OCI-LY7 (cell line): ENCODE measurements around the gene FAM76B. TPM values are rescaled to one million over a fixed set of nuclear protein-coding genes. Genes with fewer than 3 reads are reported as not detected.

Source experiments
- BruUV-seq: library from RNA; stranded (reverse); fragments of 400-500 nt; replicated peaks from 2 replicates; lab custom pipeline; 2021; lab: Mats Ljungman, UMichigan
- CTCF ChIA-PET: fragments of 300-600 bp; sonication (Branson Sonifier 250); formaldehyde crosslinking; loops from one replicate; lab custom pipeline; 2022; ENCODE audit warnings: antibody characterized with exemption; ENCODE audit not compliant: unreplicated experiment; lab: Charles Lee
- POLR2A ChIA-PET: fragments of 300-600 bp; sonication (Branson Sonifier 250); formaldehyde crosslinking; loops from one replicate; lab custom pipeline; 2022; ENCODE audit warnings: antibody characterized with exemption; lab: Charles Lee
- DNase-seq: peaks from one replicate; pipeline ENCODE4 v3.0.0-alpha.2; 2015; ENCODE audit warnings: low spot score
- H2AFZ ChIP-seq: fragments of 200-600 bp; sonication (generic), shearing (Covaris generic); 2 replicates; pipeline ENCODE4 v1.6.1; 2014; ENCODE audit warnings: mild to moderate bottlenecking, antibody characterized with exemption, low read length, moderate library complexity
- H3K27ac ChIP-seq: fragments of 200-600 bp; sonication (generic); 2 replicates; pipeline ENCODE4 v1.5.1; 2014; ENCODE audit warnings: mixed run types, low read depth, mild to moderate bottlenecking, moderate library complexity, low read length, inconsistent platforms; ENCODE audit not compliant: poor library complexity, severe bottlenecking
- H3K36me3 ChIP-seq: fragments of 200-600 bp; sonication (generic); 2 replicates; pipeline ENCODE4 v1.6.1; 2014; ENCODE audit warnings: mild to moderate bottlenecking, antibody characterized with exemption, low read length, moderate library complexity, mixed read lengths; ENCODE audit not compliant: insufficient read depth
- H3K4me1 ChIP-seq: fragments of 200-600 bp; sonication (generic); 2 replicates; pipeline ENCODE4 v1.5.1; 2014; ENCODE audit warnings: mild to moderate bottlenecking, low read length; ENCODE audit not compliant: insufficient read depth, poor library complexity, severe bottlenecking
- H3K4me2 ChIP-seq: fragments of 200-600 bp; sonication (generic); 2 replicates; pipeline ENCODE4 v1.6.1; 2014; ENCODE audit warnings: mild to moderate bottlenecking, low read length
- H3K4me3 ChIP-seq: fragments of 200-600 bp; sonication (generic); 2 replicates; pipeline ENCODE4 v1.5.1; 2014; ENCODE audit warnings: mild to moderate bottlenecking, low read depth, low read length; ENCODE audit not compliant: poor library complexity, severe bottlenecking
- H3K79me2 ChIP-seq: fragments of 200-600 bp; sonication (generic); 2 replicates; pipeline ENCODE4 v1.6.1; 2016; ENCODE audit warnings: low read depth, mild to moderate bottlenecking, low read length, moderate library complexity, mixed read lengths; ENCODE audit not compliant: insufficient read depth
- H3K9me2 ChIP-seq: fragments of 200-600 bp; sonication (generic); 2 replicates; pipeline ENCODE4 v1.6.1; 2016; ENCODE audit warnings: mild to moderate bottlenecking, low read length, mixed read lengths; ENCODE audit not compliant: insufficient read depth
- H3K9me3 ChIP-seq: fragments of 200-600 bp; sonication (generic); 2 replicates; pipeline ENCODE4 v1.6.1; 2014; ENCODE audit warnings: mild to moderate bottlenecking, mixed run types, low read length, mixed read lengths
- H4K20me1 ChIP-seq: fragments of 200-600 bp; sonication (generic); 2 replicates; pipeline ENCODE4 v1.6.1; 2014; ENCODE audit warnings: mild to moderate bottlenecking, antibody characterized with exemption, low read length, moderate library complexity, mixed read lengths; ENCODE audit not compliant: insufficient read depth
- CTCF ChIP-seq: fragments of 200-600 bp; sonication (generic); conservative IDR thresholded peaks from 2 replicates; pipeline ENCODE4 v1.5.1; 2014; ENCODE audit warnings: mild to moderate bottlenecking, antibody characterized with exemption, low read length, moderate library complexity, mixed read lengths
- EZH2phosphoT487 ChIP-seq: fragments of 200-600 bp; sonication (generic); IDR thresholded peaks from 2 replicates; pipeline ENCODE4 v1.6.1; 2018; ENCODE audit warnings: low read depth, borderline replicate concordance, mild to moderate bottlenecking, mixed run types, antibody characterized with exemption, low read length, moderate library complexity, mixed read lengths
- intact Hi-C: fragments of 100-400 bp; cut with micrococcal nuclease; formaldehyde crosslinking; loops from one replicate; pipeline ENCODE4 v1.10.0; 2022; ENCODE audit not compliant: unreplicated experiment
- total RNA-seq, 2 experiments: library from RNA; depleted of rRNA in 1 of 2; stranded (reverse); fragments of >200 nt in 1 of 2; shearing (Covaris generic) in 1 of 2; gene quantifications; 2 replicates each; pipeline ENCODE4 v1.2.3, GENCODE V29; 2014 to 2022

The FAM76B gene
- total RNA-seq, 2 experiments from 2014 or later: 40.9 to 53.7 TPM

- Histone ChIP-seq H3K9me2 (no peaks in the 10 kb centered on the region), H3K27ac (no peak overlapping the region), H3K4me1 (no peaks in the 10 kb centered on the region), H3K9me3 (no peaks in the 10 kb centered on the region), H2AFZ (no peak overlapping the region), H3K4me2 (no peak overlapping the region), H3K36me3 (peaks cover 37% of the 10 kb centered on the region), H3K79me2 (no peaks in the 10 kb centered on the region), H4K20me1 (no peaks in the 10 kb centered on the region), H3K4me3 (no peak overlapping the region)
- no peak for DNase-seq
- ChIA-PET CTCF (no interaction called here), POLR2A (interaction anchor here (0.6 kb wide), 3 partner anchors 25 to 629 kb away, joined by 3 to 10 read pairs (median 3); no protein-coding TSS in a partner anchor)
- intact Hi-C loops: loop anchor here (5.0 kb wide), 1 partner anchor 699 kb away; the partner anchor contains the start of gene SRSF8
- TF ChIP-seq CTCF (no peak), EZH2phosphoT487 (no peak)
- BruUV-seq: no TSS peak
Observed at GRCh38 chr11:95766701-95767100, 22.9 kb downstream of the FAM76B start.

- no peaks in the 10 kb centered on the region for H3K9me2 ChIP-seq
- CTCF ChIA-PET: interaction anchor here (1.0 kb wide), 1 partner anchor 59 kb away, joined by 3 read pairs; no protein-coding TSS in a partner anchor
- no peak overlapping the region for H2AFZ ChIP-seq
- H3K36me3 ChIP-seq: peaks cover 16% of the 10 kb centered on the region
- H4K20me1 ChIP-seq: no peaks in the 10 kb centered on the region
- BruUV-seq: no TSS peak
- intact Hi-C loops: loop anchor here (1.0 to 5.0 kb wide), 3 partner anchors 60 to 613 kb away; no protein-coding TSS in a partner anchor
- no peak overlapping the region for H3K27ac ChIP-seq
- no peak overlapping the region for H3K4me2 ChIP-seq
- H3K9me3 ChIP-seq: no peaks in the 10 kb centered on the region
- peak; percentile 67 for DNase-seq
- no peak for TF ChIP-seq EZH2phosphoT487
- peak; percentile 90 for TF ChIP-seq CTCF
- POLR2A ChIA-PET: interaction anchor here (0.7 to 1.3 kb wide), 3 partner anchors 46 to 611 kb away, joined by 3 to 4 read pairs (median 3); no protein-coding TSS in a partner anchor
- no peaks in the 10 kb centered on the region for H3K4me1 ChIP-seq
- no peaks in the 10 kb centered on the region for H3K79me2 ChIP-seq
- no peak overlapping the region for H3K4me3 ChIP-seq
Observed at GRCh38 chr11:95764267-95764898, 25.2 kb downstream of the FAM76B start.

- POLR2A ChIA-PET: interaction anchor here (1.2 to 1.5 kb wide), 2 partner anchors 10 to 13 kb away, joined by 3 to 5 read pairs; no protein-coding TSS in a partner anchor
- no peak overlapping the region for H3K27ac ChIP-seq
- H3K9me3 ChIP-seq: no peaks in the 10 kb centered on the region
Observed at GRCh38 chr11:95762534-95762933, 27.0 kb downstream of the FAM76B start.

More at GRCh38 chr11:95762534-95762933, 27.0 kb downstream of the FAM76B start:
- CTCF ChIA-PET: no interaction called here
- Histone ChIP-seq H3K9me2 (no peaks in the 10 kb centered on the region), H3K4me2 (no peak overlapping the region), H3K4me1 (no peaks in the 10 kb centered on the region), H4K20me1 (no peaks in the 10 kb centered on the region), H3K79me2 (no peaks in the 10 kb centered on the region), H2AFZ (no peak overlapping the region), H3K36me3 (no peaks in the 10 kb centered on the region), H3K4me3 (no peak overlapping the region)
- no TSS peak for BruUV-seq
- no peak for DNase-seq
- intact Hi-C loops: loop anchor here (5.0 kb wide), 1 partner anchor 255 kb away; no protein-coding TSS in a partner anchor
- TF ChIP-seq CTCF (no peak), EZH2phosphoT487 (no peak)
